ENCODE results near the gene MYT1. TPM values are rescaled to one million over a fixed set of nuclear protein-coding genes. Genes with fewer than 3 reads are reported as not detected.

MYT1 gene
- total and polyA plus RNA-seq, 2 of the 13 experiments (the other 11 are each of a cell fraction or from before 2014, with no cell fraction given) = 0.58 to 2.5 TPM

DNA sequence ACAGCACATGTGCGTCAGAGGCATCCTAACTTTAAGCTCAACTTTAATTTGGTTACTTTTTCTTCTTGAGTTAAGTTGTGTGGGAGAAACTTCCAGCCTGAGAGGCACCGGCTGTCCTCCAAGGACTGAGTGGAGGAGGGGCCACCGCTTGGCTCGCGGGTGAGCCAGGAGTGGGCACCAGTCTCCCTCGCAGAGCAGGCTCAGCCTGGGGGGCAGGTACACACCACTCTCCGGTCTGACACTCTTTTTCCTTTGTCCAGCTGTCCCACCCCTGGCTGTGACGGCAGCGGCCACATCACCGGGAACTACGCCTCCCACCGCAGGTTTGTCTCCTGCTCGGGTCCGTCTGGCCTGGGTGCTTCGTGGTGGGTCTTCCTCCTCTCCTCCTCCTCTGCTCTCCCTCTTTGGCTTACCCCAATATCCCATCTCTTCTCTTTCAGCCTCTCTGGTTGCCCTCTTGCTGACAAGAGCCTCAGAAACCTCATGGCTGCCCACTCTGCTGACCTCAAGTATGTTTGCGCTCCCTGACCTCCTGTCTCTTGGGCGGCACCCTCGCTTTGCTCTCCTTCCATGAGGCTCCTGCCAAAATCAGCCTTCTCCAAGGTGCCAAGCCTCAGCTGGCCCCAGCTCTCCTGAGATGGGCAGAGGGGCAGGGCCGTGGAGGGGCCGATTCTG lies 58.7 kb downstream of the MYT1 start:
- H3K79me2 ChIP-seq (ENCODE audit: insufficient read depth, low read length) = no peaks in the 10 kb centered on the region
- H3K9me3 ChIP-seq (ENCODE audit: low read length) = no peaks in the 10 kb centered on the region
- no peaks in the 10 kb centered on the region for H4K20me1 ChIP-seq (ENCODE audit: insufficient read depth, low read length)
- no peak for ATAC-seq
- H3K27ac ChIP-seq (ENCODE audit: extremely low read length, insufficient read depth, low read length) = no peak overlapping the region
- CTCF ChIA-PET (ENCODE audit: low intra/inter-chr PET ratio, low total read pairs) = interaction anchor here (4.2 kb wide), 1 partner anchor 62 kb away, joined by 34 read pairs; no protein-coding TSS in a partner anchor
- in situ Hi-C loops (cut with HindIII; ENCODE audit: extremely low pct_ligation_motif_present, low pct_unique_long_range_greater_than_20kb) = no loop called here
- H3K27me3 ChIP-seq (ENCODE audit: control insufficient read depth in 1 of 2, insufficient read depth in 2 of 2, low read length in 2 of 2) = peaks cover 23 to 83% of the 10 kb centered on the region in 2 experiments
- H3K9ac ChIP-seq (ENCODE audit: insufficient read depth, low read depth, low read length) = no peak overlapping the region
- 55% methylated on average over 20 of the region's 20 CpGs for WGBS (ENCODE audit: low lambda C conversion rate)
- H3K4me3 ChIP-seq (replicated peaks in 1 of 3; ENCODE audit: insufficient read depth in 1 of 3, low read depth in 2 of 3, low read length in 3 of 3) = peak overlapping the region in 1 of 3 experiments; percentile 58; a peak in 1 of 6 replicates
- H2AFZ ChIP-seq (ENCODE audit: low read length) = no peak overlapping the region
- no TSS peak for BruUV-seq (replicated peaks)
- POLR2A ChIA-PET = interaction anchor here (0.7 to 5.1 kb wide), 8 partner anchors 10 to 63 kb away, joined by 3 to 47 read pairs (median 8); partner anchors contain the start of gene PCMTD2
- DNase-seq (ENCODE audit: low spot score) = no peak
- FAIRE-seq = no peak
- peaks cover 55% of the 10 kb centered on the region for H3K4me1 ChIP-seq (ENCODE audit: insufficient read depth, low read length)
- no peaks in the 10 kb centered on the region for H3K36me3 ChIP-seq (replicated peaks in 1 of 2; ENCODE audit: control insufficient read depth in 1 of 2, insufficient read depth in 2 of 2, low read length in 2 of 2)
- intact Hi-C loops (cut with micrococcal nuclease; ENCODE audit: unreplicated experiment) = loop anchor here (2.0 kb wide), 1 partner anchor 14 kb away; no protein-coding TSS in a partner anchor
- H3K4me2 ChIP-seq (ENCODE audit: low read depth, low read length) = peak overlapping the region; percentile 84
- TF ChIP-seq SP4 (CRISPR knock-in tag; IDR thresholded peaks at IDR 0.05) (no peak), YEATS4 (CRISPR knock-in tag; IDR thresholded peaks at IDR 0.05; ENCODE audit: borderline replicate concordance) (no peak), KLF16 (CRISPR knock-in tag; IDR thresholded peaks at IDR 0.05) (no peak), HCFC1 (IDR thresholded peaks at IDR 0.05; ENCODE audit: low read depth, low read length) (no peak), ZNF3 (CRISPR knock-in tag; IDR thresholded peaks at IDR 0.05) (no peak), ZMYM3 (CRISPR knock-in tag; IDR thresholded peaks at IDR 0.05) (no peak), ZNF569 (CRISPR knock-in tag; IDR thresholded peaks at IDR 0.05; ENCODE audit: borderline replicate concordance) (no peak), TSC22D2 (CRISPR knock-in tag; IDR thresholded peaks at IDR 0.05; ENCODE audit: borderline replicate concordance) (no peak), TFDP1 (CRISPR knock-in tag; IDR thresholded peaks at IDR 0.05; ENCODE audit: borderline replicate concordance) (no peak), ZNF496 (CRISPR knock-in tag; IDR thresholded peaks at IDR 0.05; ENCODE audit: insufficient replicate concordance) (no peak), NFKB2 (CRISPR knock-in tag; IDR thresholded peaks at IDR 0.05; ENCODE audit: borderline replicate concordance) (no peak), FOXC1 (CRISPR knock-in tag; IDR thresholded peaks at IDR 0.05; ENCODE audit: borderline replicate concordance) (peak; percentile 67; the same call in 1 of the 2 replicates), ISL2 (CRISPR knock-in tag; IDR thresholded peaks at IDR 0.05) (no peak), POLR2G (IDR thresholded peaks at IDR 0.05; ENCODE audit: low read depth, low read length) (no peak), RAD51 (IDR thresholded peaks at IDR 0.05; ENCODE audit: borderline replicate concordance) (no peak)
- TF ChIP-seq, protein P1, sequence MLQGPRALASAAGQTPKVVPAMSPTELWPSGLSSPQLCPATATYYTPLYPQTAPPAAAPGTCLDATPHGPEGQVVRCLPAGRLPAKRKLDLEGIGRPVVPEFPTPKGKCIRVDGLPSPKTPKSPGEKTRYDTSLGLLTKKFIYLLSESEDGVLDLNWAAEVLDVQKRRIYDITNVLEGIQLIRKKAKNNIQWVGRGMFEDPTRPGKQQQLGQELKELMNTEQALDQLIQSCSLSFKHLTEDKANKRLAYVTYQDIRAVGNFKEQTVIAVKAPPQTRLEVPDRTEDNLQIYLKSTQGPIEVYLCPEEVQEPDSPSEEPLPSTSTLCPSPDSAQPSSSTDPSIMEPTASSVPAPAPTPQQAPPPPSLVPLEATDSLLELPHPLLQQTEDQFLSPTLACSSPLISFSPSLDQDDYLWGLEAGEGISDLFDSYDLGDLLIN (CRISPR knock-in tag; IDR thresholded peaks at IDR 0.05; ENCODE audit: borderline replicate concordance) = no peak
- TF ChIP-seq, protein P2, sequence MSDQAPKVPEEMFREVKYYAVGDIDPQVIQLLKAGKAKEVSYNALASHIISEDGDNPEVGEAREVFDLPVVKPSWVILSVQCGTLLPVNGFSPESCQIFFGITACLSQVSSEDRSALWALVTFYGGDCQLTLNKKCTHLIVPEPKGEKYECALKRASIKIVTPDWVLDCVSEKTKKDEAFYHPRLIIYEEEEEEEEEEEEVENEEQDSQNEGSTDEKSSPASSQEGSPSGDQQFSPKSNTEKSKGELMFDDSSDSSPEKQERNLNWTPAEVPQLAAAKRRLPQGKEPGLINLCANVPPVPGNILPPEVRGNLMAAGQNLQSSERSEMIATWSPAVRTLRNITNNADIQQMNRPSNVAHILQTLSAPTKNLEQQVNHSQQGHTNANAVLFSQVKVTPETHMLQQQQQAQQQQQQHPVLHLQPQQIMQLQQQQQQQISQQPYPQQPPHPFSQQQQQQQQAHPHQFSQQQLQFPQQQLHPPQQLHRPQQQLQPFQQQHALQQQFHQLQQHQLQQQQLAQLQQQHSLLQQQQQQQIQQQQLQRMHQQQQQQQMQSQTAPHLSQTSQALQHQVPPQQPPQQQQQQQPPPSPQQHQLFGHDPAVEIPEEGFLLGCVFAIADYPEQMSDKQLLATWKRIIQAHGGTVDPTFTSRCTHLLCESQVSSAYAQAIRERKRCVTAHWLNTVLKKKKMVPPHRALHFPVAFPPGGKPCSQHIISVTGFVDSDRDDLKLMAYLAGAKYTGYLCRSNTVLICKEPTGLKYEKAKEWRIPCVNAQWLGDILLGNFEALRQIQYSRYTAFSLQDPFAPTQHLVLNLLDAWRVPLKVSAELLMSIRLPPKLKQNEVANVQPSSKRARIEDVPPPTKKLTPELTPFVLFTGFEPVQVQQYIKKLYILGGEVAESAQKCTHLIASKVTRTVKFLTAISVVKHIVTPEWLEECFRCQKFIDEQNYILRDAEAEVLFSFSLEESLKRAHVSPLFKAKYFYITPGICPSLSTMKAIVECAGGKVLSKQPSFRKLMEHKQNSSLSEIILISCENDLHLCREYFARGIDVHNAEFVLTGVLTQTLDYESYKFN (CRISPR knock-in tag; conservative IDR thresholded peaks at IDR 0.05) = no peak

Measured in HepG2 (cell line).